HG02852 (cell line): ENCODE data around the gene RAPGEF2.
"Not testable (repeated sequence)": the region's sequence is repeated elsewhere in the genome, so short reads cannot be mapped to it uniquely, and the experiment has no call there.

Experiments
- ATAC-seq: cut with Tn5 transposase; IDR thresholded peaks from one replicate; pipeline ENCODE4 v1.9.1; 2021; ENCODE audit warnings: mild to moderate bottlenecking, moderate library complexity; ENCODE audit not compliant: unreplicated experiment

RAPGEF2 gene, protein sequence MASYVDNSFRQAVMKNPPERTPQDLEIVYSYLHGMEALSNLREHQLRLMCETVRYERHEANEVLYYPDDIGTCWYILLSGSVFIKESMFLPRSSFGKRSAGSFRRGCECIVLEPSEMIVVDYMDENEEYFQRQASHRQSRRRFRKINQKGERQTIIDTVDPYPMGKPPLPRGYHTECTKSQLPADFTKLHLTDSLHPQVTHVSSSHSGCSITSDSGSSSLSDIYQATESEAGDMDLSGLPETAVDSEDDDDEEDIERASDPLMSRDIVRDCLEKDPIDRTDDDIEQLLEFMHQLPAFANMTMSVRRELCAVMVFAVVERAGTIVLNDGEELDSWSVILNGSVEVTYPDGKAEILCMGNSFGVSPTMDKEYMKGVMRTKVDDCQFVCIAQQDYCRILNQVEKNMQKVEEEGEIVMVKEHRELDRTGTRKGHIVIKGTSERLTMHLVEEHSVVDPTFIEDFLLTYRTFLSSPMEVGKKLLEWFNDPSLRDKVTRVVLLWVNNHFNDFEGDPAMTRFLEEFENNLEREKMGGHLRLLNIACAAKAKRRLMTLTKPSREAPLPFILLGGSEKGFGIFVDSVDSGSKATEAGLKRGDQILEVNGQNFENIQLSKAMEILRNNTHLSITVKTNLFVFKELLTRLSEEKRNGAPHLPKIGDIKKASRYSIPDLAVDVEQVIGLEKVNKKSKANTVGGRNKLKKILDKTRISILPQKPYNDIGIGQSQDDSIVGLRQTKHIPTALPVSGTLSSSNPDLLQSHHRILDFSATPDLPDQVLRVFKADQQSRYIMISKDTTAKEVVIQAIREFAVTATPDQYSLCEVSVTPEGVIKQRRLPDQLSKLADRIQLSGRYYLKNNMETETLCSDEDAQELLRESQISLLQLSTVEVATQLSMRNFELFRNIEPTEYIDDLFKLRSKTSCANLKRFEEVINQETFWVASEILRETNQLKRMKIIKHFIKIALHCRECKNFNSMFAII (N-terminal part only)

DNA sequence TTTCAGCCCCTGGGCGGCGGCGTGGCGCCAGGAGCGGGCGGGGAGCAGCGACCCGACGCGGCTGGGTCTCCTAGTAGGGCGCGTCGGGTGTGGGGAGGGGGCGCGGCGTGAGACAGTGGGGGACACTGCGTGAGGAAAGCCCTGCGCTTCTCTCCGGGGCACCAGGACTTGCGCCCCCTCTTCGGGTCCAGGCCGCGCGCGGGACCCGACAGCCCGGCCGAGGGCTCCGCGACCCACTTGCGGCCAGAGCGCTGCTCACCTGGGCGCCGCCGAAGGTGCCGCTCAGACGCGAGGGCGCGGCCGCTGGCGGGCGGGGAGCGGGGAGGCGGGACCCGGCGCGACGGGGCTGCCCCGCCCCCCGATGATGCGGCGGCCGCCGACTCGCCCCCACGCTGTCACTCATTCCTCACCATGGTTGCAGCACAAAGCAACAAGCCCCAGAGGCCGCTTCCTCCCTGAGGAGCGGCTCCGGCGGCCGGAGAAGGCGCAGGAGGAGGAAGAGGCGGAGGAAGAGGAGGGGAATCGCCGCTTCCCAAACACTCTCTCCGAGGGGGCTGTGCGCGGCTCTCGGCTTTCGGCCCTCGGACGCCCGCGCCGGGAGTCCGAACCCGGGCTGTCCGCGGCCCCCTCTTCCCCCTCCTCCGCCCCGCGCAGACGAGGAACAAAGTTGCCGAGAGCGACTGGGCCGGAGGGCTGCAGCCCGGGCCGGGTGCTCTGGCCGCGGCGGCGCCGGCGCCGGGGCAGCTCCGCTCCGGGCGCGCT lies at the start of gene RAPGEF2:
RAPGEF2 (plus strand) TSS at position 458 of the 762 bp plus-strand sequence. CDS start 1,084 bp downstream, outside the sequence.
- peak; percentile 79 for ATAC-seq

DNA sequence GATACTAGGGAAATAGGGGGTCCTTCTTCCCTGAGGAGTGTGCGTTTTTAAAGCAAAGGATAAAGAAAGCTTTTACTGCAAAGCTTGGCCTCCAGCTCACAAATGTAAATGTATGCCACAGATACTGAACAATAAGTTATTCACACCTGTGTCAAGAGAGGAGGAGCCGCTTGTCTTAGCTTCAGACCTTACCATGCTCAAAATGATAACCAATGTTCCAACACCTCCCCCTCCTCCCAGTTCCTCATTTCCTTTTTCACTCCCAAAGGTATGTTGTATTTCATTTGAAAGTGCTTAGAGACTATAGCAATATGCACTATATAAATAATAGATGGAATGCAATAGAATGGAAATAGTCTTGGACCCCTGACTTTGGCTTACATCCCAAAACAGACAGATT lies 47.0 kb upstream of the RAPGEF2 start:
- ATAC-seq: peak; percentile 18

DNA sequence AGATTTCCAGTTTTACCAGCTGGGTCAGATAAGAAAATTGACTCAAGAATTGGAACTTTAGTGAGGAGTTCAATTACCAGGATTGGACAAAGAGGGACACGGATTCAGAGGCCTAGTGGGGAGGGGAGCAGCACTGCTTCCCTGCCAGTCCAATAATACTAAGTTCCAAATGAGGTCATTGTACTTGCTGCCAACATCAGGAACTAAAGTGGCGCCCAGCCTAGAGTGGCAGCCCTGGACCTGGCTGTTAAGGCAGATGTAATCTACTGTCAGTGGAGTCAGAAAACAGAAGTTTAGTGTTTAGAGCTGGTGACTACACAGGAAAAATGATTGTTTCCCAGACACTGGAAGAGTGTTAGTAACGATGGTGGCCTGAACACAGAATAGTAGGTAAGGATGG lies 42.7 kb upstream of the RAPGEF2 start:
- no peak for ATAC-seq

DNA sequence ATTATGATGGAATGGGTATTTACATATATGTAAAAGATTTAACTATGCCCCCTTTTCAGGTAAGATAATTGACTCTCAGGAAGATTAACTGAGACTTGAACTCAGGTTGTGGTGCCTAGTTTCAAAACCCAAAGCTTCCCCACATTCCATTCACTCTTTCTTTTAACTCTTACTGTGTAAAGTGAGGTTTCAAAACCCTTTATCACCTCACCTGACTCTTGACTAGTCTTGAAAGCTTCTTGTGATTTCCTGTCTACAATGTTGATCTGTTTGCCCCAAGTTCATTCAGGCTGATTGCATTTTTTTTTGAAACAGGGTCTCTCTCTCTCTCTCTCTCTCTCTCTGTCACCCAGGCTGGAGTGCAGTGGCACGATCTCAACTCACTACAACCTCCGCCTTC lies 40.5 kb upstream of the RAPGEF2 start:
- no peak for ATAC-seq

DNA sequence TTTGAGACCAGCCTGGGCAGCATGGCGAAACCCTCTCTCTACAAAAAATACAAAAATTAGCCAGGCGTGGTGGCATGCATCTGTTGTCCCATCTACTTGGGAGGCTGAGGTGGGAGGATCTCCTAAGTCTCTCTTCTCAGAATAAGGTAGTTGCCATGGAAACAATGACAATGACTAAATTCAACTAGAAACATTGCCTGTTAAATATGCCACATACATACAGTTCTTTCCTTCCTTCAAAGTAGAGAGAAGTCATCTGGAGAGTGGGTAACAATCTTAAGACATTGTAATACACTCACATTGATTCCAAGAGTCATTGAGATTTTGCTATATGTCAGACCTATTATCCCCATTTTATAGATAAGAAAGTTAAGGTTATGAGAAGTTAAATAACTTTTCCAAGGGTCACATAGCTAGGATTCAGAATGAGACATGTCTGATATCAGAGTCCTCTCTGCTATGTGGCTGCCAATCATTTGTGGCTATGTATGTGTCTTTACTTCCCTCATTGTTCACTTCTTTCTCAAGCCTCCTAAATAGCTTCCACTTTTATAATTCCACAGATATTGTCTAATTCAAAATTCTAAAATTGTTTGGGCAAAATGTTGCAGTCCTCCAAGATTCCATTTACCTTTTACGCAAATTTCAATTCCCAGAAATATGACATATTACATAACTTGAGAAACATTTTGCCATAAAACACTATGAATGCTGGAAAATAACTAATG lies 37.2 kb upstream of the RAPGEF2 start:
- ATAC-seq: no peak

DNA sequence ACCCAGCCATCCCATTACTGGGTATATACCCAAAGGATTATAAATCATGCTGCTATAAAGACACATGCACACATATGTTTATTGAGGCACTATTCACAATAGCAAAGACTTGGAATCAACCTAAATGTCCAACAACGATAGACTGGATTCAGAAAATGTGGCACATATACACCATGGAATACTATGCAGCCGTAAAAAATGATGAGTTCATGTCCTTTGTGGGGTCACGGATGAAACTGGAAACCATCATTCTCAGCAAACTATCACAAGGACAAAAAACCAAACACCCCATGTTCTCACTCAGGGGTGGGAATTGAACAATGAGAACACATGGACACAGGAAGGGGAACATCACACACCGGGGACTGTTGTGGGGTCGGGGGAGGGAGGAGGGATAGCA lies 34.7 kb upstream of the RAPGEF2 start:
- not testable (repeated sequence) for ATAC-seq

DNA sequence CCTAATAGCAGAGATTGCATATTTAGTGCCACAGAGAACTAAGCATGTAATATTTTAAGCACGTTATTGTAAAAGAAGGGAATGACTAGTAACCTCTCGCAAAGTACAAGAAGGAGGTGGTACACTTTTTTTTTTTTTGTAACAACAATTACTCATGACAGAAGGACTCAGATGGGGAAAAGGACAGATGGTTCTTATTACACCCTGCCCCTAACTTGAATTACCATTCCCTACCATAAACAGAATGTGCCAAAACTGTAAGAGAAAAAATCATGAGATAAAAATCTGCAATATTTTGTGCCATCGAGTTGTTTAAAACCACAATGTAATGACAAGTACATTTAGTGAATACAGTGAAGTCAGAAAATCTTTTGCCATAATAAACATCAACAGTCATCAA lies 33.0 kb upstream of the RAPGEF2 start:
- ATAC-seq: no peak

DNA sequence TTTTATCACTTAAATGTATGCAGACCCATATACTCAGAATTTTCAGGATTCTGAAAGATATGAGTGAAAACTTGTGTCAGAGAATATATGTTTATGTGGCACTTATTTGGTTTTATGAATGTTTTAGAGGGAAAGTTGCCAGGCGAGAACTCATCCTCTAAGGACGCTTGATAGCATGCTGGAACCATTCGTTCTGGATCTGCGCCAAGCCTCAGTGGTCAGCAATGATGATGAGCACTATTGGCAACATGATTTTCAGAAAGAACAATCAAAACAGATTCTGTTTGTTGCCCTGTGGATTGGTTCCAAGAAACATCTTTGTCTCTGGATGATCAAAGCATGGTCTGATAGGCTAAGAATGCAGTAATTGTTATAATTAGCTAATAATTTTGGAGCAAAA lies 32.1 kb upstream of the RAPGEF2 start:
- ATAC-seq: no peak

DNA sequence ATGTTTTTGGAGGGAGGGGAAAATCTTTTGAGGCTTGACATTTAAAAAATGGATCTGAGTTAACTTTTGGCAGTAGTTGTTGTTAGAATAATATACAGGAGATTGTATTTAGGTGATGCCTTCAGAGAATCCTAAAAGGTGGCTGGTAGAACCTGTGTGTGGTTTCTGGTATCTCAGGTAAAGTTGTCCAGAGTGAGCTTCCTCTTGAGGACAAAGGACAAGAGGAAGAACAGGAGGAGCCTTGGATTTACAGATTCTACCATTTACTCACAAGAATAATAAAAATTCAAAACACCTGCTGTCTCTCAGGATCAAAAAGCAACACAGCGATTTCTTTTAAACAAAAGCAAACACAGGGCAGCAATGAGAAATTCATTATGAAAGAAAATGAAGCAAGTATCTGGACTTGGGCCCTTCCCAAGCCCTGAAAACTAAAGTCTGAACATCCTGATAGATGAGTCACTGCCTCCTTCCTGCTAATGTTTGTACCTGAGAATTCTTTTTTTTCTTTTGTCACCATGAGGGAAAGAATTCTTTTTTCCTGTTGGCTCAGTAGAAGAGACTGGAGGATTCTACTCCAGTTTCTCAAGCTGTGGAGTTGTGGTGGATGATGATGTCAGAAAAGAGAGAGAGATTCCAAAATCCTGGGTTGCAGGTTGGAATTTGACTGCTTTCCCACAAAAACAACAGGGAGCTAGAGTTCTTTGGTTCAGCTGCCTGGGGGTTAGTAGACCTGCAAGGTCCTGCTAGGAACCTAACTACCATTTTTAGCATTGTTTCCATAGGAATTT lies 31.5 kb upstream of the RAPGEF2 start:
- ATAC-seq: no peak

DNA sequence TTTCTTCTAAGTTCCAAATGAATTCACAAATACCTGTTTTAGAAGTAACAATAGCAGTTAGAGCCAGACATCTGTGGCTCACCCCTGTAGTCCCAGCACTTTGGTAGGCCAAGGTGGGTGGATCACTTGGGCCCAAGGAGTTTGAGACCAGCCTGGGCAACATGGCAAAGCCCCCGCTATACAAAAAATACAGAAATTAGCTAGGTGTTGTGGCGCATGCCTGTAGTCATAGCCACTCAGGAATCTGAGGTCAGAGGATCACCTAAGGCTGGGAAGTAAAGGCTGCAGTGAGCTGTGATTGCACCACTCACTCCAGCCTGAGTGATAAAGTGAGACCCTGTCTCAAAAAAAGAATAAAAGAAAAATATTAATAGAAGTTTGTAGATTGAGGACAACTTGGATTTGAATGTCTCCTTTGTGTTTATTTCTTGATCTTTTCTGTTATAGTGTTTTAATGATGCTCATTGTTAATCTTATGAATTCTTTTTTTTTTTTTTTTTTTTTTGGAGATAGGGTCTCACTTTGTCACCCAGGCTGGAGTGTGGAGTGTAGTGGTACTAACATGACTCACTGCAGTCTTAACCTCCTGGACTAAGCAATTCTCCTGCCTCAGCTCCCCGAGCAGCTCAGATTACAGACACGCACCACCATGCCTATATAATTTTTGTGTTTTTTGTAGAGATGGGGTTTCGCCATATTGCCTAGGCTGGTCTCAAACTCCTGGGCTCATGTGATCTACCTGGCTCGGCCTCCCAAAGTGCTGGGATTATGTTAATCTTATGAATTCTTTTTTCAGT lies 30.7 kb upstream of the RAPGEF2 start:
- ATAC-seq: no peak

DNA sequence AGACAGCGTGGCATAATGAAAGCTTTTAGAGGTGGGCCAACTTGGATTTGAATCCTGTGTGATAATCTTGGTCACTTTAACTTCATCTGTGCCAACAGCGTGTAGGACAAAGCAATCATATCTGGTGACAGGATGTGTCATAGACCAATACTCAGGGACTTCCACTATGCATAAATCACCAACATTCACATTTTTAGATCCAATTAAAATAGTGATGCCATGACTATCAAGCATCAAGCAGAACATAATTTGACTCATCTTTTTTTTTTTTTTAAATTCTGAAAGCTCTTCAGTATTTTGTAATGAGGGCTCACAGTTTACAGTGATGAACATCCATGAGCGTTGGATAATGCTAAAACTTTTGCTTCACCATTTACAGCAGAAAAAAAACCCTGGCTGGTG lies 27.3 kb upstream of the RAPGEF2 start:
- ATAC-seq: no peak

DNA sequence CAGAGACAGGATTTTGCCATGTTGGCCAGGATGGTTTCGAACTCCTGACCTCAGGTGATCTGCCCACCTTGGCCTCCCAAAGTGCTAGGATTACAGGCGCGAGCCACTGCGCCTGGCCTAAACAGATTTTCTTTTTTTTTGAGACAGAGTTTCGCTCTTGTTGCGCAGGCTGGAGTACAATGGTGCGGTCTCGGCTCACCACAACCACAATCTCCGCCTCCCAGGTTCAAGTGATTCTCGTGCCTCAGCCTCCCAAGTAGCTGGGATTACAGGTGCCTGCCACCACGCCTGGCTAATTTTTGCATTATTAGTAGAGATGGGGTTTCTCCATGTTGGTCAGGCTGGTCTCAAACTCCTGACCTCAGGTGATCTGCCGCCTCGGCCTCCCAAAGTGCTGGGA lies 25.9 kb upstream of the RAPGEF2 start:
- ATAC-seq: not testable (repeated sequence)

DNA sequence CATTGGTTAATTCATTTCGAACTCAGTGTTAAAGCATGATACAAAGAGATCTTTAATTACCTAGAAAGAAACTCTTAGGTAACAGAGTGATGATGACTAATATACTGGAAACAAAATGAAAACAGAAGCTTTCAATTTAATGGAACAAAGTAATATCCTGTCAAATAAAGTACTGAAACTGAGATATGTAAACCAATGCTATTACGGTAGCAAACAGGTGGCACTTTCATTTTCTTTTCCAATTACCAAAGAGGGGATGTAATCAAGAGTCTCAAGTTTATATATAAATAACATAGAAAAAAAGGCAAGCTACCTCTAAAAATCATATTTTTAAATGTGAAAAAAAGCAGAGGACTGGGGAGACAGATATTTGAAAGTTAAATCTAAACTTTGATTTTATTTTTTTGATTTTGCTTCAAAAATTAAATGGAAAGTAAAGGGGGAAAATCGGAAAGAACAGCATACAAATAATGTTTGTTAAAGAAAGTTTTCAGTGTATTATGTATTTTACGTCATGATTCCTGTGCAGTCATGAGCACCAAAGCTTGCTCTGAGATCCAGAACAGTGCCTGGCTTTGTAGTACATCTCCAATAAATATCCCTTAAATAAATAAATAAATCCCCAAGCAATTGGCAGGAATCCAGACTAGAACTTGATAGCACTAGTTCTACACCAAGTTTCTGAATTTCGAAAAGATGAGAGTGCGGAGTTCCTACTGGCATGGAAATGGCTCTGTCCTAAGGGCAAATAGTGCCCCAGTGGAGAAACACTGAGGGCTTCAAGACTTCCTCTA lies 25.0 kb upstream of the RAPGEF2 start:
- ATAC-seq: peak; percentile 97

DNA sequence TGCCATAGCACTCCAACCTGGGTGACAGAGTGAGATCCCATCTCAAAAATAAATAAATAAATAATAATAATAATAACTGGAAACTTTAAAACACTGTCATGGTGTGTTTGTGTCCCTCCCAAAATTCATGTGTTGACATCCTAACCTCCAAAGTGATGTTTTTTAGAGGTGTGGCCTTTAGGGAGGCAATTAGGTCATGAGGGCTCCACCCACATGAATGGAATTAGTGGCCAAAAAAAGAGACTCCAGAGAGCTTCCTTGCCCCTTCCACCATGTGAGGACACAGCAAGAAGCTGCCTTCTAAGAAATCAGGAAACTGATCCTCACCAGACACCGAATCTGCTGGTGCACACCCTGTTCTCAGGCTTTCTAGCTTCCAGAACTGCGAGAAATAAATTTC lies 23.8 kb upstream of the RAPGEF2 start:
- ATAC-seq: no peak

DNA sequence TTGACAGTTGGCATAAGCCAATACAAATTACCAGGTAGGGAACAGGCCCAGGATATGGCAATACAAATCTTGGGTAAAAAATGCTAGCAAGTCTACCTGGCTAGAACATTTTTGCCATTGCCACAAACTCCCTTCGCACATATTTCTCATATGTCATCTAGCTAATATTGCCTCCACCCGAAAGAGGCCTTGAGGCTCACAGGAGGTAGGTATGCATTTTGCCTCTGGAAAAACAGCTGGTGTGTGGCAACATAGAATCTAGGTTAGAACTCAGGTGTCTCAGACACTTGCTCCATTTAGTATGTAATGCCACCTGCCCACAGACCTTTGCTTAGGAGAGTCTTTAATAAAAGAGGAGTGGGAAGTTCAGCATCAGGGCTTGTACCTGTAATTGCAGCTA lies 16.3 kb upstream of the RAPGEF2 start:
- no peak for ATAC-seq

DNA sequence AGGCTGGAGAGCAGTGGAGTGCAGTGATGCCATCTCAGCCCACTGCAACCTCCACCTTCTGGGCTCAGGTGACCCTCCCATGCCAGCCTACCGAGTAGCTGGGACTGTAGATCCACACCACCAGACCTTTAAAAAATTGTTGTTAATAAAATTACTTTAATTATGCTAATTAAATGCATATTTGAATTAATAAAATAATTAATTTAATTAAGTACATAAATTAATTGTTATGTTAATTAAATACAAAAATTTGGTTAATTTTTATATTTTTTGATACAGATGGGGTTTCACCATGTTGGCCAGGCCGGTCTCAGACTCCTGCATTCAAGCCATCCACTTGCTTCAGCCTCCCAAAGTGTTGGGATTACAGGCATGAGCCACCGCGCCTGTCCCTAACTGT lies 12.6 kb upstream of the RAPGEF2 start:
- no peak for ATAC-seq

DNA sequence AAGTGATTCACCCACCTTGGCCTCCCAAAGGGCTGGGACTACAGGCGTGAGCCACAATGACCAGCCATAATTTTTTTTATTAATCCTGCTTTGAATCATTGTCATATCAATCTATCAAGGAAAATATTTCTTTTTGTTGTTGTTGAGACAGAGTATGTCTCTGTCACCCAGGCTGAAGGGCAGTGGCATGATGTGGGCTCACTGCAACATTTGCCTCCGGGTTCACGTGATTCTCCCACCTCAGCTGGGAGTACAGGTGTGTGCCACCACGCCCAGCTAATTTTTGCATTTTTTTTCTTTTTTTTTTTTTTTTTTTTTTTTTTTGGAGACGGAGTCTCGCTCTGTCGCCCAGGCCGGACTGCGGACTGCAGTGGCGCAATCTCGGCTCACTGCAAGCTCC lies 8.7 kb upstream of the RAPGEF2 start:
- not testable (repeated sequence) for ATAC-seq

DNA sequence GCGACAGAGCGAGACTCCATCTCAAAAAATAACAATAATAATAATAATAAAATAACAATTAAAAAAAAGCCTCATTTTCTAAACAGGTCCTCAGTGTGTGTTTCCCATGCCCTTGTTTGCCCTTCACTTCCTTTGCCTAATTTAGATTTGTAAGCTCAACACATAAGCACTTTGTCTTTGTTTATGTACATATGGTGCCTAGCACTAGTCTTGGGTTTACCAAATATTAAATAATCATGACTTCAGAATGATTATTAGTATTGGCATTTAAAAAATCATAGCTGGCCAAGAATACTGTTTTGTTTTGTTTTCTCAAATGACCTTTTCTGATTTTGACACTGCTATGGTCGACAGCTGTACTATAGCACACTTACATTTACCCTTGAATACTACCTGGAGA lies 6.4 kb upstream of the RAPGEF2 start:
- no peak for ATAC-seq
